ENCODE results near the gene TMEM269. TPM values are rescaled to one million over a fixed set of nuclear protein-coding genes. Genes with fewer than 3 reads are reported as not detected.
A peak's percentile ranks its signal among the peaks of the same experiment; 100 is the strongest.

Gene TMEM269
- total RNA-seq, 1 experiment from 2014 or later: 0.11 TPM

GRCh38 chr1:42846257-42847110, 61.7 kb downstream of the TMEM269 start, which contains the start of gene ZNF691:
ZNF691 (plus strand) TSS chr1:42846613; CDS start chr1:42849659, 3,046 bp downstream.
- Histone ChIP-seq H3K36me3 (ENCODE audit: low read depth, low read length) (peaks cover 6% of the 10 kb centered on the region; the same call in 1 of the 2 replicates), H3K4me3 (ENCODE audit: low read length) (peak within 1 kb of the TSS; percentile 79), H3K9me3 (ENCODE audit: low read length) (no peaks in the 10 kb centered on the region), H3K27ac (ENCODE audit: low read length) (no peak within 1 kb of the TSS), H3K79me2 (ENCODE audit: low read length) (peaks cover 17% of the 10 kb centered on the region), H3K9me2 (replicated peaks; ENCODE audit: low read length) (no peaks in the 10 kb centered on the region), H3K9ac (ENCODE audit: low read length) (peak within 1 kb of the TSS; percentile 80), H3K4me1 (ENCODE audit: insufficient read depth, low read length) (peaks cover 23% of the 10 kb centered on the region), H3F3A (ENCODE audit: low read length, unreplicated experiment) (no peaks in the 10 kb centered on the region), H3K27me3 (ENCODE audit: low read length) (no peaks in the 10 kb centered on the region), H4K20me1 (ENCODE audit: low read length) (no peaks in the 10 kb centered on the region), H3K4me2 (ENCODE audit: low read length) (peak within 1 kb of the TSS; percentile 89), H2AFZ (ENCODE audit: low read length) (peak within 1 kb of the TSS; percentile 95)
- ATAC-seq (peak; percentile 99), DNase-seq (peak; percentile 97)
- intact Hi-C loops (cut with micrococcal nuclease): no loop called here
- BruUV-seq (replicated peaks): no TSS peak
- ChIA-PET POLR2A (ENCODE audit: unreplicated experiment) (interaction anchor here (0.5 to 0.9 kb wide), 4 partner anchors 18 to 1181 kb away, joined by 3 to 5 read pairs (median 4); partner anchors contain the start of genes ERMAP and SVBP), CTCF (interaction anchor here (0.6 to 0.9 kb wide), 2 partner anchors 227 to 549 kb away, joined by 3 to 5 read pairs; no protein-coding TSS in a partner anchor)
- TF ChIP-seq EZH2phosphoT487 (IDR thresholded peaks at IDR 0.05; ENCODE audit: borderline replicate concordance, low read length): no peak
- TF ChIP-seq CTCF (conservative IDR thresholded peaks at IDR 0.05; ENCODE audit: low read depth, low read length): peak; percentile 47; the same call in 1 of the 2 replicates
- TF ChIP-seq EZH2 (IDR thresholded peaks at IDR 0.05; ENCODE audit: low read length, unreplicated experiment): no peak

GRCh38 chr1:42847111-42847595, 62.4 kb downstream of the TMEM269 start:
- no peak for DNase-seq
- Histone ChIP-seq H3K4me1 (ENCODE audit: insufficient read depth, low read length) (peaks cover 23% of the 10 kb centered on the region), H3K9ac (ENCODE audit: low read length) (peak overlapping the region; percentile 80), H4K20me1 (ENCODE audit: low read length) (no peaks in the 10 kb centered on the region), H3K9me2 (replicated peaks; ENCODE audit: low read length) (no peaks in the 10 kb centered on the region), H3K27ac (ENCODE audit: low read length) (no peak overlapping the region), H3K36me3 (ENCODE audit: low read depth, low read length) (peaks cover 6% of the 10 kb centered on the region; the same call in 1 of the 2 replicates), H3K79me2 (ENCODE audit: low read length) (peaks cover 17% of the 10 kb centered on the region), H3K27me3 (ENCODE audit: low read length) (no peaks in the 10 kb centered on the region), H3F3A (ENCODE audit: low read length, unreplicated experiment) (no peaks in the 10 kb centered on the region), H3K4me3 (ENCODE audit: low read length) (peak overlapping the region; percentile 79), H3K9me3 (ENCODE audit: low read length) (no peaks in the 10 kb centered on the region), H2AFZ (ENCODE audit: low read length) (peak overlapping the region; percentile 95), H3K4me2 (ENCODE audit: low read length) (peak overlapping the region; percentile 89)
- intact Hi-C loops (cut with micrococcal nuclease): no loop called here
- ChIA-PET POLR2A (ENCODE audit: unreplicated experiment) (no interaction called here), CTCF (no interaction called here)
- BruUV-seq (replicated peaks): TSS peak; percentile 29
- no peak for TF ChIP-seq EZH2phosphoT487 (IDR thresholded peaks at IDR 0.05; ENCODE audit: borderline replicate concordance, low read length)
- TF ChIP-seq CTCF (conservative IDR thresholded peaks at IDR 0.05; ENCODE audit: low read depth, low read length): no peak
- no peak for TF ChIP-seq EZH2 (IDR thresholded peaks at IDR 0.05; ENCODE audit: low read length, unreplicated experiment)
- no peak for ATAC-seq
